A549 (cell line): ENCODE results near the gene HOXA7. TPM values are rescaled to one million over a fixed set of nuclear protein-coding genes. Genes with fewer than 3 reads are reported as not detected.
A peak's percentile ranks its signal among the peaks of the same experiment; 100 is the strongest.

Source experiments
- ATAC-seq, 2 experiments: fragments of 200-7000 bp in 1 of 2; fragments of >200 bp in 1 of 2; cut with Nextera tagmentation in 1 of 2; cut with Tn5 transposase in 1 of 2; 3 replicates each; pipeline versions ENCODE4 v1.8.0 to v1.9.1; 2018 to 2020; ENCODE audit warnings: mild to moderate bottlenecking in 1 of 2, moderate library complexity in 1 of 2
- CTCF ChIA-PET: fragments of 300-600 bp; sonication (Branson Sonifier 250); formaldehyde crosslinking; extraction: SDS; loops from one replicate; lab custom pipeline; 2021; ENCODE audit warnings: antibody characterized with exemption, inconsistent platforms; lab: Yijun Ruan, JAX
- POLR2A ChIA-PET: fragments of 350-600 bp; formaldehyde crosslinking; extraction: SDS; loops from one replicate; lab custom pipeline; 2021; ENCODE audit warnings: antibody characterized with exemption, inconsistent platforms; lab: Yijun Ruan, JAX
- DNase-seq, 2 experiments: peaks; one replicate each; pipeline versions ENCODE4 v3.0.0 to v3.0.0-alpha.2; 2011 to 2016; ENCODE audit warnings: low read depth in 1 of 2, low spot score in 1 of 2
- FAIRE-seq: peaks from 2 replicates; lab custom pipeline; 2011; peaks lifted over from hg19 to GRCh38; lab: Jason Lieb, UNC
- H3K27ac ChIP-seq, 2 experiments: fragments of >200 bp; sonication (Bioruptor Twin); formaldehyde crosslinking; 3 replicates each; pipeline ENCODE4 v1.5.1; 2016 to 2017
- H3K4me1 ChIP-seq: fragments of >200 bp; sonication (Bioruptor Twin); formaldehyde crosslinking; 3 replicates; pipeline ENCODE4 v1.6.1; 2016
- H3K4me2 ChIP-seq: fragments of >200 bp; sonication (Bioruptor Twin); formaldehyde crosslinking; 3 replicates; pipeline ENCODE4 v1.6.1; 2016
- H3K4me3 ChIP-seq: fragments of >200 bp; sonication (Bioruptor Twin); formaldehyde crosslinking; 3 replicates; pipeline ENCODE4 v1.5.1; 2016
- H3K9me3 ChIP-seq: fragments of >200 bp; sonication (Bioruptor Twin); formaldehyde crosslinking; 3 replicates; pipeline ENCODE4 v1.6.1; 2016
- BCL3 ChIP-seq: fragments of >200 bp; sonication (Bioruptor Twin); formaldehyde crosslinking; IDR thresholded peaks from 3 replicates; pipeline ENCODE4 v1.6.1; 2016
- BHLHE40 ChIP-seq: IDR thresholded peaks from 2 replicates; pipeline ENCODE4 v1.6.1; 2012; ENCODE audit warnings: low read depth, low read length, inconsistent platforms
- CBX2 ChIP-seq: fragments of 200-600 bp; sonication (generic); IDR thresholded peaks from 2 replicates; pipeline ENCODE4 v1.6.1; 2016; ENCODE audit warnings: low read depth, mild to moderate bottlenecking, borderline replicate concordance
- CHD2 ChIP-seq: fragments of 150-350 bp; IDR thresholded peaks from 2 replicates; pipeline ENCODE4 v1.6.1; 2014; ENCODE audit warnings: low read length; ENCODE audit not compliant: partially characterized antibody
- CHD4 ChIP-seq: fragments of 200-600 bp; sonication (generic); IDR thresholded peaks from 2 replicates; pipeline ENCODE4 v1.6.1; 2016; ENCODE audit warnings: antibody characterized with exemption, mild to moderate bottlenecking, borderline replicate concordance
- CTCF ChIP-seq: fragments of >200 bp; sonication (Bioruptor Twin); formaldehyde crosslinking; IDR thresholded peaks from 3 replicates; pipeline ENCODE4 v1.5.1; 2016
- EHMT2 ChIP-seq: fragments of 200-600 bp; sonication (generic); IDR thresholded peaks from 2 replicates; pipeline ENCODE4 v1.6.1; 2016; ENCODE audit warnings: antibody characterized with exemption, low read depth, mild to moderate bottlenecking, moderate library complexity
- FOXS1 ChIP-seq: fragments of 250-450 bp; sonication (Bioruptor Pico); IDR thresholded peaks from 2 replicates; pipeline ENCODE4 v1.5.0; 2020; ENCODE audit warnings: mild to moderate bottlenecking, moderate library complexity
- JUN ChIP-seq, 2 experiments: fragments of >200 bp; sonication (Bioruptor Twin); formaldehyde crosslinking; IDR thresholded peaks; 2 replicates in 1 of 2; 3 replicates in 1 of 2; pipeline ENCODE4 v1.6.1; 2016 to 2017
- MAZ ChIP-seq: fragments of 150-350 bp; IDR thresholded peaks from 2 replicates; pipeline ENCODE4 v1.6.1; 2014; ENCODE audit warnings: antibody characterized with exemption, low read depth, low read length, borderline replicate concordance
- PBX3 ChIP-seq: IDR thresholded peaks from 2 replicates; pipeline ENCODE4 v1.6.1; 2012
- RARB ChIP-seq: fragments of 250-450 bp; sonication (Bioruptor Pico); IDR thresholded peaks from 2 replicates; pipeline ENCODE4 v1.8.0; 2021; ENCODE audit warnings: mild to moderate bottlenecking, moderate library complexity
- RCOR1 ChIP-seq: fragments of 150-350 bp; IDR thresholded peaks from 2 replicates; pipeline ENCODE4 v1.6.1; 2014; ENCODE audit warnings: antibody characterized with exemption, low read length, low read depth
- REST ChIP-seq: fragments of 200-600 bp; sonication (generic); IDR thresholded peaks from 2 replicates; pipeline ENCODE4 v1.6.1; 2016; ENCODE audit warnings: antibody characterized with exemption, mild to moderate bottlenecking, moderate library complexity
- SREBF2 ChIP-seq: fragments of 450-650 bp; IDR thresholded peaks from 2 replicates; pipeline ENCODE4 v1.6.1; 2014; ENCODE audit warnings: mild to moderate bottlenecking, moderate library complexity
- TP53 ChIP-seq: fragments of 250-450 bp; sonication (Bioruptor Pico); IDR thresholded peaks from 2 replicates; pipeline ENCODE4 v1.5.0; 2021; ENCODE audit warnings: mild to moderate bottlenecking, moderate library complexity
- USF2 ChIP-seq: fragments of 450-650 bp; IDR thresholded peaks from 2 replicates; pipeline ENCODE4 v1.6.1; 2014; ENCODE audit warnings: antibody characterized with exemption
- WGBS: methylation state at CpG from one replicate; pipeline ENCODE4 v1.1.6; 2017; ENCODE audit errors: missing lambda C conversion rate; 5-methylcytosine and 5-hydroxymethylcytosine counted together
- polyA plus RNA-seq, 4 experiments: library from polyadenylated mRNA; depleted of rRNA in 3 of 4; stranded (reverse); fragments of >200 nt; fragmentation: RNase III in 1 of 4; extraction: RNeasy Plus Mini Kit Qiagen cat#74134 plus additional on column Dnase treatment in 1 of 4; gene quantifications; 2 replicates in 3 of 4; 3 replicates in 1 of 4; pipeline ENCODE4 v1.2.3, GENCODE V29; 2011 to 2017

HOXA7 gene
- polyA plus RNA-seq, 2 of the 4 experiments (the other 2 are of a cell fraction) = 4.1 to 4.8 TPM

- DNase-seq = peak in 1 of 2 experiments; percentile 30
- ATAC-seq = peak; percentile 70 to 75
- peak overlapping the region; percentile 79 to 93 for H3K27ac ChIP-seq
These were observed 13.4 kb upstream of the HOXA7 start for GRCh38 chr7:27169658-27170425.

GRCh38 chr7:27168265-27168947 lies 11.9 kb upstream of the HOXA7 start:
- no peak overlapping the region for H3K4me3 ChIP-seq
- 91% methylated on average over 24 of the region's 25 CpGs for WGBS
- no peaks in the 10 kb centered on the region for H3K9me3 ChIP-seq
- POLR2A ChIA-PET = interaction anchor here (1.2 kb wide), 1 partner anchor 17 kb away, joined by 4 read pairs; no protein-coding TSS in a partner anchor
- no peak overlapping the region for H3K27ac ChIP-seq
- FAIRE-seq (no peak), ATAC-seq (no peak), DNase-seq (no peak)
- H3K4me2 ChIP-seq = no peak overlapping the region; the same call in 2 of the 3 replicates
- peaks cover 4% of the 10 kb centered on the region; the same call in 1 of the 3 replicates for H3K4me1 ChIP-seq
- CTCF ChIA-PET = interaction anchor here (0.7 to 4.5 kb wide), 6 partner anchors 8 to 806 kb away, joined by 3 to 33 read pairs (median 3); no protein-coding TSS in a partner anchor
- no peak for TF ChIP-seq PBX3
- TF ChIP-seq MAZ = no peak
- no peak for TF ChIP-seq BHLHE40
- TF ChIP-seq CHD2 = no peak
- TF ChIP-seq JUN (IDR thresholded peaks at IDR 0.05) = no peak
- TF ChIP-seq USF2 = no peak
- no peak for TF ChIP-seq REST
- TF ChIP-seq EHMT2 = no peak
- TF ChIP-seq RCOR1 = no peak
- TF ChIP-seq SREBF2 = no peak
- TF ChIP-seq TP53 = no peak
- TF ChIP-seq CBX2 = no peak
- no peak for TF ChIP-seq CTCF
- TF ChIP-seq CHD4 = no peak
- TF ChIP-seq BCL3 = no peak
- no peak for TF ChIP-seq FOXS1
- no peak for TF ChIP-seq RARB

More at GRCh38 chr7:27169658-27170425, 13.4 kb upstream of the HOXA7 start:
- Histone ChIP-seq H3K4me3 (peak overlapping the region; percentile 55), H3K4me2 (peak overlapping the region; percentile 73), H3K9me3 (no peaks in the 10 kb centered on the region), H3K4me1 (peaks cover 4% of the 10 kb centered on the region; the same call in 1 of the 3 replicates)
- no peak for FAIRE-seq
- POLR2A ChIA-PET = interaction anchor here (0.6 to 0.8 kb wide), 2 partner anchors 19 to 628 kb away, joined by 3 read pairs; no protein-coding TSS in a partner anchor
- CTCF ChIA-PET = interaction anchor here (1.5 to 6.1 kb wide), 4 partner anchors 8 to 800 kb away, joined by 4 to 47 read pairs (median 20); no protein-coding TSS in a partner anchor
- WGBS = 43% methylated on average over 34 of the region's 46 CpGs
- peak in 1 of 2 experiments; percentile 30; a peak in 1 of 5 replicates for TF ChIP-seq JUN (IDR thresholded peaks at IDR 0.05)
- TF ChIP-seq TP53 = peak; percentile 45; the same call in 1 of the 2 replicates
- no peak for TF ChIP-seq CTCF
